OCI-LY7 (cell line): ENCODE results near the gene OR56A1.

ENCODE experiments used
- CTCF ChIP-seq: fragments of 200-600 bp; sonication (generic); conservative IDR thresholded peaks from 2 replicates; pipeline ENCODE4 v1.5.1; 2014; ENCODE audit warnings: mild to moderate bottlenecking, antibody characterized with exemption, low read length, moderate library complexity, mixed read lengths
- EZH2phosphoT487 ChIP-seq: fragments of 200-600 bp; sonication (generic); IDR thresholded peaks from 2 replicates; pipeline ENCODE4 v1.6.1; 2018; ENCODE audit warnings: low read depth, borderline replicate concordance, mild to moderate bottlenecking, mixed run types, antibody characterized with exemption, low read length, moderate library complexity, mixed read lengths

GRCh38 chr11:6055569-6055968 lies 25.0 kb upstream of the OR56A1 start:
- no peak for TF ChIP-seq CTCF
- TF ChIP-seq EZH2phosphoT487 = no peak
